Measurements from ENCODE around the gene NRDC.

GRCh38 chr1:51855624-51856023, 22.9 kb downstream of the NRDC start:
- TF ChIP-seq CTCF (IDR thresholded peaks at IDR 0.05) (no peak), POLR2A (IDR thresholded peaks at IDR 0.05) (no peak), EP300 (IDR thresholded peaks at IDR 0.05) (no peak)
